ENCODE measurements around the gene DCAF4L1.

Gene DCAF4L1

DNA sequence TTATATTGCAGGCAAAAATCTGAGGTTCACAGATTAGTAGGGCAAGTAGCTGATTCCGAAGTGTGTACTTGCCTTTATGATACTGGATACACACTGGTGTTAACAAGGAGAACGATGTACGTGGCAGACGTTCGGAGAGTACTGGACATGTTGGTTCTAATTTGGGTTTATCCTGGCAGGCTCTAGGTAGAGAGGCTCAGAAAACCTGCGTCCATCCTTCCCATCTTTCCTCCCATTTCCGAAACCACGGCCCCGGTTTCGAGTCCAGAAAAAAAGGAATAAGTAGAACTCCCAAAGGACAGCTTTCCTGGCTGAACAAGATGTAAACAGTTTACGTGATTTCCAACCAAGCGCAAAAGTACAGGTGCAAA, 8.4 kb downstream of the DCAF4L1 start:
- in situ Hi-C loops (cut with MboI; ENCODE audit: low sequenced_read_pairs), result no loop called here

DNA sequence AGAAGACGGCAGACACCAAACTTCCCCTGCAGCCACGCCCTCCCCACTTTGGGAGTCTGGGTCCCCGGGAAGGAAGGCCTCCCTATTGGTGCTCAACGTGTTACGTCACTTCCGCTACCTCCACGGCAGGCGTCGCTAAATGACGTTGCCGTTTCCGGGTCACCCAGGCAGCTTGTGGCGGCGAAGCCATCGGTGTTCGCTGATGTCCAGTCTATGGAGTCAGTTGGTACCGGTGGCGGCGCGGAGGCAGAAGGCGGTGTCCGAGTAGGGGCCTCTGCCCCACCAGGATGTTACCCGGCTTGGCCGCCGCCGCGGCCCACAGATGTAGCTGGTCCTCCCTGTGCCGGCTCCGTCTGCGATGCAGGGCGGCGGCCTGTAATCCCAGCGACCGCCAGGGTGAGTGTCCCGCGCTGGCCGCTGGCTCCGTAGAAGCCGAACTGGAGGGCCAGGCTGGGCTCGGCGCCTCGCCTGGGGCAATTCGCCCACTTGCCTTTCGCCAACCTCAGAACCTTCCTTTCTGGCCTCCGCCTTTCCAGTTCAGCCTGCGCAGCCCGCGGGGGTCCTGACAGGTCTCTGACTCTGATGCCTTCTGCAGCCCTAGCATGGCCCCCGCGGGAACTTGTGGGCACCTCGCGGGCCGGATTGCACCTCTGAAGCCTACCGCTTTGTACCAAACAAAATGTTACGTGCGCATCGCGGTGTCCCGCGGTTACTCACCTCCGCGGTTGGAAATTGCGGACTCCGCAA, 9.0 kb downstream of the DCAF4L1 start, which contains the start of gene SLC30A9:
SLC30A9 (plus strand) TSS at position 166 of the 747 bp plus-strand sequence; CDS start at position 288, 122 bp downstream.
- in situ Hi-C loops (cut with MboI; ENCODE audit: low sequenced_read_pairs), result no loop called here

DNA sequence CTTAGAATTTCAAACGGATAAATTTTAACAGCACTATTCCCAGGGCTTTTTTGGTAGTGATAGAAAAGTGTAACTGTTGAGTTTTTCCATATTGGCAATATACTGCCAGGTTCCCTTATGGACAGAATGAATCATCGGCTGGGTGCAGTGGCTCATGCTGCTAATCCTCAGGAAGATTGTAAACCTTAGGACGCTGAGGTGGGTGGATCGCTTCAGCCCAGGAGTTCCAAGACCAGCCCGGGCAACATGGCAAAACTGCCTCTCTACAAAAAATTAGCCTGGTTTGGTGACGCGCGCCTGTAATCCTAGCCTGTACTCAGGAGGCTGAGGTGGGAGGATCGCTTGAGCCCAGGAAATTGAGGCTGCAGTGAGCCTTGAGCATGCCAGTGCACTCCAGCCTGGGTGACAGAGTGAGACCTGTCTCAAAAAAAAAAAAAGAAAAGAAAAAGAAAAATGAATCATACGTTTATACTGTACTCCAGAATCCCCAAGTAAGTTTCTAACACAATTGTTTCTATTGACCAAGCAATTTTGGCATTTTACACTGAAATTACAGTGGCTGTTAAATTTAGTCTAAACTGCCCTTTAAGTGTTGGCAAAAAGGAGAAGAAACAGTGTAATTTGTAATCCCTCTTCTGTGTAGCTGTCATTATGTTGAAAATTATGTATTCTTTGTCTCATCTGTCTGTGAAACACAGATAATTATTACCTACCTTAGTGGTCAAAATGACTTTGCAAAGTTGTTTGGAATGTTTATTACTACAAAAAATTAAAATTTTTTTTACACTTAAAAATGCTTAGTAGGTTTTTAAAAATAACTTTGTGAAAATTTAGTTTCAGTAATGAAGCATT, 10.6 kb downstream of the DCAF4L1 start:
- in situ Hi-C loops (cut with MboI; ENCODE audit: low sequenced_read_pairs), result no loop called here

DNA sequence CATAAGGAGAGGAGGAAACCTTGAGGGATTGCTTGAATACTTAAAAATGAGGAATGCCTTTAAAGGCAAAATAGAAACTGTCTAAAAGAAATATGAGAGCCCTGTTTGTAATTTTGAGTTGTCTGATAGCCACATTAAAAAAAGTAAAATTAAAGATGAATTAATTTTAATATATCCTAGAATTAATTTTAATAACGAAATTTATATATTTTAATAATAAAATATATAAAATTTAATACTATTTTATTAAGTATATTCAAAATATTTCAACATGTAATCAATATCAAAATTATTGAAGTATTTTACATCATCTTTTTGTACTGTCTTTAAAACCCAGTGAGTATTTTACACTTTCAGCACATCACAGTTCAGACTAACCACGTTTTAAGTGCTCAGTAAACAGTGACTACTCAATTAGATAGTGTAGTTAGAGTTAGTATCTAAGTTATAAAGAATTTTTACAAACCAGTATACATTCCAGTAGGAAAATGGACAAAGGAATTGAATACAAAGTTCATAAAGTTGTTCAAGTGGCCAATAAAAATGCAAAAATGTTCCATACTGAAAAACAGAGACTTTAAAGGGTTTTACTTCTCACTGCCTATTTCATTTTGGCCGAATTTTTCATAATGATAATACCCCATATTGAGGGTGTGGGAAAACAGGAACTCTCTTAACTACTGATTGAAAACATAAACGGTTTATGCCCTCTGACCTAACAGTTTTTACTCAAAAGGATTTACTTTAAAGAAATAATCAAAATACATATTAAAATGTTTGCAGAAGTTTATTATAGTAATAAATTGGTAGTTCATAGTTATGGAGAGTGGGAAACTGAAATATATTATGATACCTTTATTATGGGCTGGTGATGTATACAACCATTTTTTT, 11.7 kb downstream of the DCAF4L1 start:
- in situ Hi-C loops (cut with MboI; ENCODE audit: low sequenced_read_pairs), result no loop called here

DNA sequence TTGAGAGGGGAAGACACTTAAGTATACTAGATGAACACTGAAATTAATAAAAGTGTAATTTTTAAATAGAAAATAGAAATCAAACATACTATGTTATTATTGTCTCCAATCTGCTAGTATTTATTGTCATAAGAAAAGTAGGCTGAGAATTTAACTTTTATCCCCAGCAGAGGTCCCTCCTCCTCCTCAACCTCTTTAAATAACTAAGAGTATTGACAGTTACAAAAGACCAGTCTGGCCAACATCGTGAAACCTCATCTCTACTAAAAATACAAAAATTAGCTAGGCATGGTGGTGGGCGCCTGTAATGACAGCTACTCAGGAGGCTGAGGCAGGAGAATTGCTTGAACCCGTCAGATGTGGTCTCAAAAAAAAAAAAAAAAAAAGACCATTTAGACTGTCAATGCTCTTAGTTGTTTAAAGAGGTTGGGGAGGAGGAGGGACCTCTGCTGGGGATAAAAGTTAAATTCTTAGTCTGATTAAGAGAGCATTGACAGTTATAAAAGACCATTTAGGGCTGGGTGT, 13.0 kb downstream of the DCAF4L1 start:
- in situ Hi-C loops (cut with MboI; ENCODE audit: low sequenced_read_pairs), result no loop called here

DNA sequence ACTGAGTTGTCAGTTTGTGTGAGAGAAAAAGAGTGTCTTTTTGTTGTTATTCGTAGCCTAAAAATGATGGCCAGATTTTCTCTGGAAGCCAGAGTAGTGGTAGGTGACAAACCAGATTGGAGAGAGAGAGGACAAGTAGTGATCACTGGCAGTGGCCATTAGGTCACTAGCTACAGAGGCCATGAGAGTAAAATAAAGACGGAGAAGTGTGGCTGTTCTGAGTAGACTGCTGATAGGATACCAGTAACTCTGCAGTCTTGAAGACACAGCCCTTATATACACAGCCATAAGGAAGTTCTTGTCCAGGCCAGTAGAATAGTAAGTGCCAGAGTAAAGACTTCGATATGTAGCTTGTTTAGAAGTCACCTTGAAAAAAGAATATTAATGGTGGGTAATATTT, 16.5 kb downstream of the DCAF4L1 start:
- in situ Hi-C loops (cut with MboI; ENCODE audit: low sequenced_read_pairs), result no loop called here

DNA sequence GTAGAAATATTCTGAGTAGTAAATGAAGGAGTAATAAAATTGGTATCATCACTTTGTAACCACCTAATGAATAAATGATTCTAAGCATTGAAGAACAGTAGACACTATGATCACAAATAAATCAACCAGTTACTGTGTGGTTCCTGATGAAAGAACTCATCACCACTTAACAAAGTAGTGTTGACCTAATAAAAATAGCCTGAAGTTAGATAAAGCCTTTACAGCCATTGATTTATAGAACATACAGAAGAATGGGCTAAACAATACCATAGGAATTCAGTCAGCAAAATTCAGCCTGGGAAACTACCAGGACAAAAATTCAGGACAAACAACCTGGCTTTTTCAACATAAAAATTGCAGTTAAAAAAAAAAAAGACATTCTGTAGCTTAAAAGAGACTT, 17.8 kb downstream of the DCAF4L1 start:
- in situ Hi-C loops (cut with MboI; ENCODE audit: low sequenced_read_pairs), result no loop called here

DNA sequence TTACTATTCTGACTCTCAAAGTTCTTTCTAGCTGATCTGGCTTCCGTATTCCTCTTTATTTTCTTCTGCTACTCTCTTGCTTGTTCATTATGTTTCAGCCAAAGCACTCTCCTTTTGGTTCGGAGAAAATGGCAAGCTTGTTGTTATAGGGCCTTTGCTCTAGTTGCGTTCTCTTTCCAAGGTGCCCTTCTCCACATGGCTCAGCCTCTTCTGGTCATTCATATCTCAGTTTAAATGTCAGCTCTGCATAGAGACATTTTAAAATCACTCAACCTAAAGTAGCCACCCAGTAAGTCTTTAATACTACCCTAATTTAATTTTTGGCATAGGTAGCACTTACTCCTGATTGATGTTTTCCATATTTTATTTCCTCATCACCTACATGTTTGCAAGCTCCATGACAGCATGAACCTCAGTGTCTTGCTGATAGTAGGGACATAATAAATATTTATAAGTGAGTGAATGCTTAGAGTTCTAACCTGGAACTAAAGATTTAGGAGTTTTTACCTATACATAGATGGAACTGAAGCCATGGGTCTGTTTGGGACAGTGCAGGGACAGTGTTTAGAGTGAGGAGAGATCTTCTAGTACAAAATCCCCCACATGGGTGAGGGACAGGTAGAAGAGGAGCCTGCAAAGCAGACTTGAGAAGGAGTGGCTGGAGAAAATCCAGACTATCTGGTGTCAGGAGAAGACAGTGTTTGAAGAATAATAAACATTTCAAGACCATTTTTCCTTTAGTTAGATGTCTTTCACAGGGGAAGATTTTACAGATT, 26.6 kb downstream of the DCAF4L1 start:
- in situ Hi-C loops (cut with MboI; ENCODE audit: low sequenced_read_pairs), result no loop called here

DNA sequence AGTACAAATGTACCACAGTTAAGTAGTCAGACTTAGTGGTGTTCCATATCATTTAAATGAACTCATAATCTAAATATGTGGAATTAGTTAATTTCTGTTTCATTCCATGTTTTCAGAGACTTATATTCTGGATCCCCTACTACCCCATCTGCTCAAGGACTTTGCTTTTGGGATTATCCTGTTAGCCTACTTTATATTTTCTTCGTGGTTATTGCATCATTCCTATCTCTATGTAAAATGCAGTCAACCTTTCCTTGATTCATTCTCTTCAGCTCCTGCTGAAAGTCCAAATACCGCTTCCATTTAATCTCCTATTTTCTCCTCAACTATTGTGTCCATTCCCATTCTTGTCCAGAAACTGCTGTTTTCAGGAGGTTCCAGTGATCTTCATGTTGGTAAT, 33.9 kb downstream of the DCAF4L1 start:
- in situ Hi-C loops (cut with MboI; ENCODE audit: low sequenced_read_pairs), result no loop called here

DNA sequence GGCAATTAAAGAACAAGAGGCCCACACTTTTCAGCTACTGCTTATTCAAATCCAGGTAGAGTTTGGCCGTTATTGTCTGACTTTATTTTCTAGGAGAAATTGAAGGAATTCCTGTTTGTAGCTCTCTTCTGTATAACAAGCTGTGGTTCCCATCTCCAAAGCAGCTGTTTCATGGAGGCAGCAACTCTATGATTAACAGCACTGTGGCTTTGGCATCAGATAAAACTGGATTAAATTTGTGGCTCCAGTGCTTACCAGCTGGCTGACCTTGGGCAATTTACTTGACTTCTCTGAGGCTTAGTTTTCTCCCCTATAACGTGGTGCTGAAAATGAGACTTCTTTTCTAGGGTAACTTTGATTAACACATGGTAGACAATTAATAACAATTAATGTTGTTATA, 36.9 kb downstream of the DCAF4L1 start:
- in situ Hi-C loops (cut with MboI; ENCODE audit: low sequenced_read_pairs), result no loop called here

All from HL-60/S4 (cell line).